Lower leg skin (tissue), 4 donors: ENCODE data around the gene EDC3. TPM values are rescaled to one million over a fixed set of nuclear protein-coding genes. Genes with fewer than 3 reads are reported as not detected.

Source experiments
- DNase-seq, 2 donors: peaks; one replicate each; pipeline ENCODE4 v3.0.0-alpha.2; 2019; ENCODE audit warnings: low spot score in 2 of 2
- H3K4me3 ChIP-seq: fragments of 200-600 bp; sonication (generic); 2 replicates; pipeline ENCODE4 v1.5.1; 2017; ENCODE audit warnings: mild to moderate bottlenecking, low read depth; ENCODE audit not compliant: poor library complexity, severe bottlenecking
- CTCF ChIP-seq, 3 donors: fragments of 450-650 bp; IDR thresholded peaks; one replicate each; pipeline ENCODE4 v1.5.1; 2016; ENCODE audit warnings: antibody characterized with exemption in 3 of 3, mild to moderate bottlenecking in 3 of 3, moderate library complexity in 2 of 3
- POLR2A ChIP-seq, 2 donors: fragments of 450-650 bp; IDR thresholded peaks; one replicate each; pipeline ENCODE4 v1.6.1; 2016 to 2017; ENCODE audit warnings: antibody characterized with exemption in 2 of 2, mild to moderate bottlenecking in 1 of 2, moderate library complexity in 1 of 2
- WGBS, 2 donors: methylation state at CpG; one replicate each; pipeline ENCODE4 v1.1.5; 2018; 5-methylcytosine and 5-hydroxymethylcytosine counted together
- intact Hi-C: fragments of 100-400 bp; cut with DNase I; formaldehyde crosslinking; loops from one replicate; pipeline ENCODE4 v1.15.0; 2023; ENCODE audit warnings: low total_unique reads
- total RNA-seq, 4 donors: library from RNA; depleted of rRNA; stranded (reverse); fragments of >200 nt; gene quantifications; one replicate each; pipeline ENCODE4 v1.1.0, GENCODE V29; 2016

EDC3 gene
- total RNA-seq, 4 donors from 2014 or later = 11.2 to 33.6 (median 17.6) TPM

GRCh38 chr15:74641151-74641550 lies 54.7 kb downstream of the EDC3 start:
- no peak for TF ChIP-seq POLR2A (IDR thresholded peaks at IDR 0.05)
- TF ChIP-seq CTCF (IDR thresholded peaks at IDR 0.05) = no peak
- intact Hi-C loops = no loop called here
- H3K4me3 ChIP-seq = no peak overlapping the region
- DNase-seq = no peak
- 55 to 70% methylated on average over 1 of the region's 1 CpG for WGBS, 2 donors

GRCh38 chr15:74636984-74637383 lies 58.8 kb downstream of the EDC3 start:
- no peak overlapping the region for H3K4me3 ChIP-seq
- TF ChIP-seq POLR2A (IDR thresholded peaks at IDR 0.05) (no peak), CTCF (IDR thresholded peaks at IDR 0.05) (no peak)
- WGBS, 2 donors = 76 to 79% methylated on average over 1 of the region's 1 CpG
- no peak for DNase-seq
- intact Hi-C loops = loop anchor here (5.0 kb wide), 1 partner anchor 130 kb away; no protein-coding TSS in a partner anchor

- intact Hi-C loops = loop anchor here (5.0 kb wide), 1 partner anchor 132 kb away; no protein-coding TSS in a partner anchor
- 20 to 21% methylated on average over 5 of the region's 5 CpGs for WGBS, 2 donors
- DNase-seq = peak in 1 of 2 donors; percentile 44
Observed at GRCh38 chr15:74635228-74635627, 60.6 kb downstream of the EDC3 start.

GRCh38 chr15:74633781-74634180 lies 62.0 kb downstream of the EDC3 start:
- TF ChIP-seq CTCF (IDR thresholded peaks at IDR 0.05) (no peak), POLR2A (IDR thresholded peaks at IDR 0.05) (no peak)
- no peak overlapping the region for H3K4me3 ChIP-seq
- intact Hi-C loops = loop anchor here (5.0 kb wide), 2 partner anchors 261 to 314 kb away; no protein-coding TSS in a partner anchor
- DNase-seq = no peak
- 74 to 82% methylated on average over 2 of the region's 2 CpGs for WGBS, 2 donors

More at GRCh38 chr15:74635228-74635627, 60.6 kb downstream of the EDC3 start:
- TF ChIP-seq CTCF (IDR thresholded peaks at IDR 0.05) (peak in 1 of 3 donors; percentile 92), POLR2A (IDR thresholded peaks at IDR 0.05) (no peak)
- no peak overlapping the region for H3K4me3 ChIP-seq

GRCh38 chr15:74632601-74633000 lies 63.2 kb downstream of the EDC3 start:
- WGBS, 2 donors = 87 to 89% methylated on average over 9 of the region's 9 CpGs
- TF ChIP-seq POLR2A (IDR thresholded peaks at IDR 0.05) (no peak), CTCF (IDR thresholded peaks at IDR 0.05) (no peak)
- DNase-seq = no peak
- intact Hi-C loops = loop anchor here (5.0 kb wide), 2 partner anchors 260 to 315 kb away; no protein-coding TSS in a partner anchor
- H3K4me3 ChIP-seq = no peak overlapping the region
